ENCODE measurements around the gene CCBE1.

Gene CCBE1

GRCh38 chr18:59610546-59611140 is 86.6 kb downstream of the CCBE1 start:
- no peak for DNase-seq

- no peak for DNase-seq
These were observed 87.6 kb downstream of the CCBE1 start for GRCh38 chr18:59609654-59610053.

DNA sequence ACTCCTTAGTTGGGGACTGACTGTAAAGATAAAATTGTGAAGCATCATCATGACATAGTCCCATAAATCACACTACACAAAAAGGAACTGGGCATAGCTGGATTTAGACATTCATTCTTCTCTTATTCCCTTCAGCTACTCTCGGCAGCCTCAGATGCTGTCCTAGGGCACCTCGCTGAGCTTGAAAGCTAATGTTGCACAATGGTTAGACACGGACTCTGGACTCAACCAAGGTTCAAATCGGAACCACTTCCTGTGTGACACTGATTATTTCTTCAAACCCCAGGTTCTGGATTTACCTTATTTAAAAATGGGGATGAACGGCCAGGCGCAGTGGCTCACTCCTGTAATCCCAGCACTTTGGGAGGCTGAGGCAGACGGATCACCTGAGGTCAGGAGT is 89.8 kb downstream of the CCBE1 start:
- DNase-seq, result no peak

- DNase-seq, result no peak
These were observed 90.2 kb downstream of the CCBE1 start for GRCh38 chr18:59607078-59607379.

- no peak for DNase-seq
These were observed 90.8 kb downstream of the CCBE1 start for GRCh38 chr18:59606193-59607077.

DNA sequence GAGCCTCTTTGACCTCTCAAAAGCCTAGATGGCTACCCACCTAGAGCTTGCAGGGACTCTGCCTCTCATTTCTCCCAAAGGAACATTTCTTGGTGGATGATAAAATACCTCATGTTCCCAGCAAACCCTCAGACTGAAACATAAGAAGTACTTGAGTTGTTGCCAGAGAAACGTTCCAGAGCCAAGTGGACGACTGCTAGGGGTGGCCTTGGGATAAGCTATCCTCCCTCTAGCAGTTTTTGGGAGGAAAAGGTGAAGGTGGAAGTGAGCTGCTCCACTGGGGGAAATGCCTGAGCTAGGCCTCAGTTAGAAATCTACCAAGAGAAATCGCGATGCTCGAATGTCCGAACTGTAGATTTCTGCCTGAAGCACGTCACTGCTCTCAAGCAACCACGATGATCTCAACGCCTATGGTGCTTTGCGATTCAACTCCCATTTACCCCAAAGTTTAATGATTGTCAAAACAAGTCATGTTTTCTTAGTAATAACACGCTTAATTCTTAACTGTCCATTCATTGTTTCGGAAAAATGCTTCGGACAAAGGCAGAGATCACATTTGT is 91.5 kb downstream of the CCBE1 start:
- no peak for DNase-seq

DNA sequence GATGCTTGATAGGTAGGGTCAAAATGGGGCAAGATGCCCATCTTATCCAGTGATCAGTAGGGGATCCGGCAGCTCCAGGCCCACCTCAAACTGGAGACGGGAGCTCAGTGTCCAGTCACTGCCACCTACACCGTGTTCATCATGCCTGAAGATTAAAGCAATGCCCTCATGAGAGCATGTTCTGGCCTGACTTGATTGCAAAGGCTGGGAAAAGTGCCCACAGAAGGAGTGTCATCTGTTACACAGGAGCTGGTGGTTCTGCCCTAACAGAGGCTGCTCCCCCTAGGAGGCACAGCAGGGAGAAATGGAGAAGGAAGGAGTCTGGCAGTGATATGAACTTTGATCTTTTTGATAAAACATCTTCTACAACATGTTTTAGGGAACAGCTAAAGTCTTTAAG is 92.3 kb downstream of the CCBE1 start:
- DNase-seq, result no peak

DNA sequence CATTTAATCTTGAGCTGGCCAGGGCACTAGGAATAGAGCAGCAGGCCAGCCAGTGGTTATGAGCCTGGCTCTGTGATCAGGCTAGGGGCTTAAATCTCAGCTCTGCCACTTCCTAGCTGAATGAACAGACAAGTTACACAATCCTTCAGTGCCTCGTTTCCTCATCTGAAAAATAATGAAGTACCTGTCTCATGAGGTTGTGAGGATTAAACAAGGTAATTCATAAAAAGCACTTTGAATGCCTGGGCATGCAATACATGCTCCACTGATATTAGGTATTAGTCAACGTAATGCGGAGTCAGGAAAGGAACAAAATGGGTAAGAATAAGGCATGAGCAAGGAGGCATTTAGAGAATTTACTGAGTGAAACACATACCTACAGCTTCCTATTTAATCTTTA is 100.2 kb downstream of the CCBE1 start:
- DNase-seq, result no peak

- DNase-seq, result no peak
These were observed 103.9 kb downstream of the CCBE1 start for GRCh38 chr18:59593291-59593717.

DNA sequence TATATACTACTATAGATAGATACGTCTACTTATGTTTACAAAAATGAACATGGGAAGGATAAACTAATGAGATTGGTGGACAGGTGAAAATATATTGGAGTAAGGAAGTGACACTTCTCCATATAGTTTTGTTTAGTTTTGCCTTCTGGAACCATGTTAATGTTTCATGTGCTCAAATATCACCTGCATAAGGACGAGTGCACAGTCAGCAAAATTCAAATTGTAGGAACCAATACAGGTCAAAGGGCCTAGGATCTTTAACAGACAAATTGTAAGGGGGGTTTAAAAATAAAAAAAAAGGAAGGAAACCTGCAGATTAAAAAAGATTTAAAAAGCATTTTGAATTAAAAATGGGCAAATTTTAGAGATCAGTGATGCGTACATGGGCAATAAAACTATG is 104.6 kb downstream of the CCBE1 start:
- DNase-seq, result no peak

DNA sequence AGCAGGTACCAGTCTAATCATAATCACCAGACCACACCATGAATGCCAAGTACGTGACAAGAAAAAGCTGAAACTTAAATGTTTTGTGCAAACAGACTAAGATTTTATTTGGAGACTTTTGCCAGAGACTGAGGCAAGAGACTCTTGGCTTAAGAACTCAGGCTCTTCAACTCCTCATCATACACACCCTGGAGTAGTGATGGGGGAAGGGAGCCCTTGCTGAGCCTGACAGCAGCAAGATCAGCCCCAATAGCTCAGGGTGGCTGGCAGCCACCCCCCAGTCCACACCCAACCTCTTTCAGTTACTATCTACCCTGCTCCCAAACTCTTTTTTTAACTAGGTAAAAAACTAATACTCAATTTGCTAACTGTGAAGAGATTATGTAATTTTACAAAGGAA is 114.8 kb downstream of the CCBE1 start:
- DNase-seq, result no peak

DNA sequence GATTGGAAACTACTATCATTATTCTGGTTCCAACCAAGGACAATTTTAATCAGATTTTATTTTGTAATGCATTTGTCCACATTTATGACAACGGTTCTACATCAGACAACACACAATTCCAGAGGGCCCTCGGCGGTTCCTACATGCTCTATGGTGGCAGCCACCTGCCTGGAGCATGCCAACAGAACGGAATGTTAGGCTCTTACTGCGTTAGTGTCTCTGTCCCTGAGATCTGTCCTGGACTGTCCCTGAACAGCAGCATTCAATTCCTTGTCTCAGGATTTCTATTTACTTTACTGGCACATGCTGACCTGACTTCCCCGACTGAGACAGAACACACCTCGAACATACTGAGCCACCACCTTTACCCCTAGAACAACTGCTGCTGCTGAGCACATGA is 117.7 kb downstream of the CCBE1 start:
- no peak for DNase-seq

GRCh38 chr18:59577386-59577655 is 119.9 kb downstream of the CCBE1 start:
- DNase-seq, result no peak

DNA sequence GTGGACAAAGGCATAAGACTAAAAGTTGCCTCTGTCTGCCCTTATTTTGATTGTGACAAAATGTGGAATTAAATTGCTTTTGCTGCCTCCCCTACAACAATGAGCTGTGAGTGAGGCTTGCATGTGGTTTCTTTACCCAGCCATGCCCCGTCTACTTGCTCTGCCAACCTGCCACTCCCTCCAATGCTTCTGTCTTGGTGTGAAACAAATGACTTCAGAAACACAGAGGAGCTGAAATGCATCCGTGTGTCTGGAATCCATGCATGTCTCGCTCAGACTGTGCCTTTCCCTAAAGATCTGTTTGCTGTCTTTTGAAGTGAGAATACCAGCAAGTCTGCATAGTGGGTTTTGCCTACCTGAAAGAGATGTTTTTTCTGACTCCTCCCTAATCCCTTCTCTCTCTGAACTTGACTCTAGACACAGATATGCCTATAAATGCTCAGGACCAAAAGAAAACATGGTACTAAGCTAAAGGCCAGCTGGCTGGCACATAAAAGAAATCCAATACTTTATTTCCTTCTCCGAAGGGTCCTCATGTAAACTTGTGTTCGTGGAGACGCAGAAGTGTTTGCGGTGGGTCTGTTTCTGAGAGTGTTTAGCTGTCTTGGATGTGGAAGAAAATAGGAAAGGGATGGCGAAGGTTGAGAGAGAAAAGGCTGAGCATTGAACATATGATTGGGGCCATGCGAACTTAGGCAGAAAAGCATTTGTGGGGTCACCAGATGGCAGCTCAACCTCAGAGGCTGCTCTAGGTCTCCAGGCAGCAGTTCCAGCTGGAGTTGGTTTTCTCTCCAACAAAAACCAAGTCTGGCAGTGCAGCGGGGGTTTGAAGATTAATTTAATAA is 120.5 kb downstream of the CCBE1 start:
- DNase-seq, result no peak

- DNase-seq, result no peak
These were observed 121.2 kb downstream of the CCBE1 start for GRCh38 chr18:59575995-59576394.

DNA sequence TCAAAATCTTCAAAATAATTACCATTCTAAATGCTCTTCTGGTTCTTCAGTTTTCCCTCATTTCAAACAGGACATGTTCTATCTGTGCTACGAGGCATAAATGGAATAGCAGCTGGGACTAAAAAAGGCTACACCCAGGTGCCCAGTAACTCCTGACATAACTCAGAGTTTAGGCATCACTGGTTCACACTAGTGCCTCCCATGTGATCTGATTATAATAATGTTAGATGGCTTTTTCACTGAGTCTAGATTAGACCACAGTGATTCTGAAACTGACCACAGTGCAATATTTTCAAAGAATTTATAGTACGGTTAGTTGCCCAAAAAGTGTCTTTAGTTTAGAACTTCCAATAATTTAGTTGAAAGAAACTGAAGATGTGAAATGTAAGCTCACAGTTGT is 123.3 kb downstream of the CCBE1 start:
- DNase-seq, result no peak

- DNase-seq, result no peak
These were observed 125.3 kb downstream of the CCBE1 start for GRCh38 chr18:59571902-59572301.

DNA sequence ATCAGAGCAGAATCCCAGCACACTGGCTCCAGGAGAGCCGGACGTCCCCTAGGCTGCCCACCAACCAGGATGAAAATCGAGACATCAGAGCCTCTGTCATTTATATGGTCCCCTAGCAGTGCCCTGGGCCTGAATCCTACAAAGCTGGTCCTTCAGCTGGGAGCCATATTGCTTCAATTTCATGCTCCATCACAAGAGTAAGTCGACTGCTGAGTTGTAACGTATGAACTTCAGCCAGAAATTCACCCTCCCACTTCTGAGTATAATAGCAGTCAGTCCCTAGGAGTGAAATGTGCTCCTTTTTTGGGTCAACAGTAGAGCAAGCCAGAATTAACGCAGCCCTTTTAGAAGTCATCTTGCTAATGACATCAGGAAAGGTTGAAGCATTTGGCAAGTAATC is 126.4 kb downstream of the CCBE1 start:
- DNase-seq, result no peak

GRCh38 chr18:59570101-59570775 is 127.0 kb downstream of the CCBE1 start:
- no peak for DNase-seq

GRCh38 chr18:59569390-59569791 is 127.8 kb downstream of the CCBE1 start:
- no peak for DNase-seq

DNA sequence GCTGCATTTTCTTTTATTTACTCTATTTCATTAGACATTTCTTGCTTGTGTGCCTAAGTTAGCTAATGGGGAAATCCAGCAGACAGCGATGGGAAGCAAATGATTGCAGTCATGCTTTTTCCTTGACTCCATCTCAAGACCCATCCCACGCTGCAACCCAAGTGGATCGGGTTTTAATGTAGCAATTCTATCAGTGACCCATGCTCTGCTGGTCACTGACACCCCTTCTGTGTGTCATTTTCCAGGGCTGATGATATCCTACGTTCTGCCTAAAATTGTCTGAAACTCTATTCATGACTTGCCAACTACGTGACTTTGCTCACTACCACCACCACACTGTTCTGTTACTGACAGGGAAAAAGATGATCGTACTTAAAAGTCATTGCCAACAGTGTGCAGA is 129.8 kb downstream of the CCBE1 start:
- no peak for DNase-seq

GRCh38 chr18:59566533-59566971 is 130.7 kb downstream of the CCBE1 start:
- no peak for DNase-seq

- DNase-seq, result no peak
These were observed 131.3 kb downstream of the CCBE1 start for GRCh38 chr18:59565957-59566356.

Measured in SHP77 (cell line).